ENCODE results near the gene CNPY2. TPM values are rescaled to one million over a fixed set of nuclear protein-coding genes. Genes with fewer than 3 reads are reported as not detected.

Gene CNPY2
- total and polyA plus RNA-seq, 2 donors (not counting 3 experiments of a cell fraction or from before 2014, with no cell fraction given): 183 to 256 TPM

- no peaks in the 10 kb centered on the region for H4K20me1 ChIP-seq (replicated peaks; ENCODE audit: control insufficient read depth, extremely low read depth, insufficient read depth, low read length)
- H3K36me3 ChIP-seq (ENCODE audit: control insufficient read depth in 2 of 2, extremely low read depth in 1 of 2, insufficient read depth in 2 of 2, low read length in 2 of 2): peaks cover 8 to 10% of the 10 kb centered on the region in 2 experiments
- H3K27me3 ChIP-seq (ENCODE audit: control insufficient read depth in 2 of 2, insufficient read depth in 2 of 2, low read length in 2 of 2): no peaks in the 10 kb centered on the region
- no peak overlapping the region for H2AFZ ChIP-seq (ENCODE audit: low read depth, low read length)
- no peak overlapping the region for H3K4me3 ChIP-seq (replicated peaks in 1 of 3; ENCODE audit: insufficient read depth in 1 of 3, low read depth in 1 of 3, low read length in 3 of 3)
- CTCF ChIA-PET: interaction anchor here (1.0 kb wide), 1 partner anchor 8 kb away, joined by 4 read pairs; the partner anchor contains the start of gene CNPY2
- no peaks in the 10 kb centered on the region for H3K9me1 ChIP-seq (replicated peaks; ENCODE audit: control insufficient read depth, extremely low read depth, insufficient read depth, low read length)
- no peaks in the 10 kb centered on the region for H3K79me2 ChIP-seq (ENCODE audit: control insufficient read depth, insufficient read depth, low read length)
- no peak overlapping the region for H3K9ac ChIP-seq (replicated peaks; ENCODE audit: extremely low read depth, insufficient read depth, low read length)
- TF ChIP-seq, protein P1, sequence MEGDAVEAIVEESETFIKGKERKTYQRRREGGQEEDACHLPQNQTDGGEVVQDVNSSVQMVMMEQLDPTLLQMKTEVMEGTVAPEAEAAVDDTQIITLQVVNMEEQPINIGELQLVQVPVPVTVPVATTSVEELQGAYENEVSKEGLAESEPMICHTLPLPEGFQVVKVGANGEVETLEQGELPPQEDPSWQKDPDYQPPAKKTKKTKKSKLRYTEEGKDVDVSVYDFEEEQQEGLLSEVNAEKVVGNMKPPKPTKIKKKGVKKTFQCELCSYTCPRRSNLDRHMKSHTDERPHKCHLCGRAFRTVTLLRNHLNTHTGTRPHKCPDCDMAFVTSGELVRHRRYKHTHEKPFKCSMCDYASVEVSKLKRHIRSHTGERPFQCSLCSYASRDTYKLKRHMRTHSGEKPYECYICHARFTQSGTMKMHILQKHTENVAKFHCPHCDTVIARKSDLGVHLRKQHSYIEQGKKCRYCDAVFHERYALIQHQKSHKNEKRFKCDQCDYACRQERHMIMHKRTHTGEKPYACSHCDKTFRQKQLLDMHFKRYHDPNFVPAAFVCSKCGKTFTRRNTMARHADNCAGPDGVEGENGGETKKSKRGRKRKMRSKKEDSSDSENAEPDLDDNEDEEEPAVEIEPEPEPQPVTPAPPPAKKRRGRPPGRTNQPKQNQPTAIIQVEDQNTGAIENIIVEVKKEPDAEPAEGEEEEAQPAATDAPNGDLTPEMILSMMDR (IDR thresholded peaks at IDR 0.05; ENCODE audit: extremely low read depth in 1 of 2, insufficient read depth in 1 of 2, low read depth in 1 of 2, low read length in 2 of 2): no peak
- TF ChIP-seq POLR2AphosphoS5 (IDR thresholded peaks at IDR 0.05; ENCODE audit: insufficient read depth, low read depth, low read length) (no peak), EZH2 (IDR thresholded peaks at IDR 0.05; ENCODE audit: borderline replicate concordance, low read depth, low read length, severe bottlenecking) (no peak), GATA2 (IDR thresholded peaks at IDR 0.05; ENCODE audit: insufficient read depth, insufficient read length, low read depth, low read length) (no peak), JUN (IDR thresholded peaks at IDR 0.05; ENCODE audit: borderline replicate concordance, insufficient read depth, insufficient read length, low read depth) (no peak), MAX (IDR thresholded peaks at IDR 0.05; ENCODE audit: insufficient read depth, insufficient read length) (no peak), FOS (IDR thresholded peaks at IDR 0.05; ENCODE audit: borderline replicate concordance, insufficient read depth, low read length) (no peak), POLR2A (IDR thresholded peaks at IDR 0.05; ENCODE audit: low read depth, low read length) (no peak), MYC (IDR thresholded peaks at IDR 0.05; ENCODE audit: low read depth, low read length) (no peak)
- H3K4me2 ChIP-seq (ENCODE audit: insufficient read depth, low read length): no peak overlapping the region
- POLR2A ChIA-PET: no interaction called here
- H3K4me1 ChIP-seq (ENCODE audit: control insufficient read depth, extremely low read depth, insufficient read depth, low read length): no peaks in the 10 kb centered on the region
- dilution Hi-C loops (cut with MboI; ENCODE audit: extremely low pct_ligation_motif_present, low sequenced_read_pairs): no loop called here
- no peak overlapping the region for H3K27ac ChIP-seq (ENCODE audit: insufficient read depth, low read depth, low read length)
- no peak for DNase-seq (ENCODE audit: low read depth, low spot score)
- no TSS peak for BruUV-seq (replicated peaks)
- H3K9me3 ChIP-seq (replicated peaks; ENCODE audit: control insufficient read depth, insufficient read depth, low read length): no peaks in the 10 kb centered on the region
- no peak for FAIRE-seq
- intact Hi-C loops (cut with micrococcal nuclease): no loop called here
These were observed 8.4 kb downstream of the CNPY2 start for GRCh38 chr12:56307221-56307965.
